Gastroesophageal sphincter (tissue), 4 donors: ENCODE measurements around the gene SIGLEC10. TPM values are rescaled to one million over a fixed set of nuclear protein-coding genes. Genes with fewer than 3 reads are reported as not detected.
"Not testable (repeated sequence)": the region's sequence is repeated elsewhere in the genome, so short reads cannot be mapped to it uniquely, and the experiment has no call there.

Experiments used
- ATAC-seq: fragments of 150-250 bp; one replicate; pipeline ENCODE4 v1.9.1; 2016; ENCODE audit warnings: mild to moderate bottlenecking, moderate library complexity
- H3K27ac ChIP-seq, 4 donors: fragments of 200-600 bp; sonication (generic) in 3 of 4; 1 replicate in 3 of 4; 2 replicates in 1 of 4; pipeline ENCODE4 v1.5.1; 2016 to 2019
- H3K27me3 ChIP-seq: fragments of 200-600 bp; sonication (generic); one replicate; pipeline ENCODE4 v1.5.1; 2019
- H3K36me3 ChIP-seq, 2 donors: fragments of 200-600 bp; sonication (generic); one replicate each; pipeline ENCODE4 v1.5.1; 2019; ENCODE audit warnings: control low read depth in 1 of 2
- H3K4me1 ChIP-seq, 3 donors: fragments of 200-600 bp; sonication (generic); 1 replicate in 2 of 3; 2 replicates in 1 of 3; pipeline ENCODE4 v1.5.1; 2016 to 2019; ENCODE audit warnings: control low read depth in 2 of 3
- H3K4me3 ChIP-seq, 2 donors: fragments of 200-600 bp; sonication (generic); one replicate each; pipeline ENCODE4 v1.5.1; 2019; ENCODE audit warnings: mild to moderate bottlenecking in 1 of 2, moderate library complexity in 1 of 2
- H3K9me3 ChIP-seq, 3 donors: fragments of 200-600 bp; sonication (generic); one replicate each; pipeline ENCODE4 v1.5.1; 2017 to 2019; ENCODE audit warnings: control low read depth in 2 of 3
- EP300 ChIP-seq: sonication (generic); formaldehyde crosslinking; IDR thresholded peaks from one replicate; pipeline ENCODE4 v1.6.1; 2017; ENCODE audit warnings: antibody characterized with exemption, mild to moderate bottlenecking
- POLR2A ChIP-seq, 2 donors: fragments of 450-650 bp; IDR thresholded peaks; one replicate each; pipeline ENCODE4 v1.6.1; 2017; ENCODE audit warnings: antibody characterized with exemption in 2 of 2, mild to moderate bottlenecking in 2 of 2, moderate library complexity in 1 of 2
- POLR2AphosphoS5 ChIP-seq: sonication (generic); formaldehyde crosslinking; IDR thresholded peaks from one replicate; pipeline ENCODE4 v1.6.1; 2017; ENCODE audit warnings: antibody characterized with exemption
- WGBS, 2 donors: methylation state at CpG; one replicate each; pipeline ENCODE4 v1.1.5; 2018; ENCODE audit warnings: low coverage in 1 of 2; 5-methylcytosine and 5-hydroxymethylcytosine counted together
- total RNA-seq, 4 donors: library from RNA; depleted of rRNA; stranded (reverse); fragments of >200 nt; gene quantifications; one replicate each; pipeline ENCODE4 v1.1.0, GENCODE V29; 2016
- TF ChIP-seq, protein P1 (sequence below), 4 experiments: fragments of 200-600 bp in 2 of 4; fragments of 450-650 bp in 2 of 4; sonication (generic) in 1 of 4; IDR thresholded peaks; one replicate each; pipeline ENCODE4 v1.5.1; 2017 to 2019; ENCODE audit warnings: antibody characterized with exemption in 4 of 4, mild to moderate bottlenecking in 2 of 4, moderate library complexity in 2 of 4

SIGLEC10 gene
- total RNA-seq, 4 donors from 2014 or later, result 1.1 to 6.9 (median 3.2) TPM

DNA sequence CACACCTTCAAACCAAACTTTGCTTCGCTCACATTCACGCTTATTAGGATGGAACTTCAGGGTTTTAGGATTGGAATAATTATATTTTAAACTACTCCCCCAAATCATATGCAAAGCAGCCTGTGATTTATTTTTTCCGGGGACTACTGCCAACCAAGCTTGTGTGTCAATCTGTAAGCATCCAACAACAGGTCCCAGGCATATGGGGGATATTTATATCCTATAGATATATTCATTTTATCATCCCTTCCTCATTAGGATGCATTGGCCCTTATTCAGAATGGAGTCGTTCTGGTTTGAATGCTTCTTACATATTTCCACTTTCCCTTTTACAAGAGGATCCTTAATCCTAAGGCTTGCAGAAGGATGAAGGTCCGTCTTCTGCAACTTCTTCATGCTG lies 18.2 kb downstream of the SIGLEC10 start:
- no peak overlapping the region for H3K4me3 ChIP-seq
- WGBS, 2 donors, result 89 to 97% methylated on average over 4 to 5 of the region's 5 CpGs
- H3K36me3 ChIP-seq, result no peaks in the 10 kb centered on the region
- ATAC-seq, result no peak
- H3K4me1 ChIP-seq, result peaks cover 0 to 7% (median 5%) of the 10 kb centered on the region in 3 donors
- peaks cover 0 to 18% (median 0%) of the 10 kb centered on the region in 3 donors for H3K9me3 ChIP-seq
- TF ChIP-seq, protein P1, sequence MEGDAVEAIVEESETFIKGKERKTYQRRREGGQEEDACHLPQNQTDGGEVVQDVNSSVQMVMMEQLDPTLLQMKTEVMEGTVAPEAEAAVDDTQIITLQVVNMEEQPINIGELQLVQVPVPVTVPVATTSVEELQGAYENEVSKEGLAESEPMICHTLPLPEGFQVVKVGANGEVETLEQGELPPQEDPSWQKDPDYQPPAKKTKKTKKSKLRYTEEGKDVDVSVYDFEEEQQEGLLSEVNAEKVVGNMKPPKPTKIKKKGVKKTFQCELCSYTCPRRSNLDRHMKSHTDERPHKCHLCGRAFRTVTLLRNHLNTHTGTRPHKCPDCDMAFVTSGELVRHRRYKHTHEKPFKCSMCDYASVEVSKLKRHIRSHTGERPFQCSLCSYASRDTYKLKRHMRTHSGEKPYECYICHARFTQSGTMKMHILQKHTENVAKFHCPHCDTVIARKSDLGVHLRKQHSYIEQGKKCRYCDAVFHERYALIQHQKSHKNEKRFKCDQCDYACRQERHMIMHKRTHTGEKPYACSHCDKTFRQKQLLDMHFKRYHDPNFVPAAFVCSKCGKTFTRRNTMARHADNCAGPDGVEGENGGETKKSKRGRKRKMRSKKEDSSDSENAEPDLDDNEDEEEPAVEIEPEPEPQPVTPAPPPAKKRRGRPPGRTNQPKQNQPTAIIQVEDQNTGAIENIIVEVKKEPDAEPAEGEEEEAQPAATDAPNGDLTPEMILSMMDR (IDR thresholded peaks at IDR 0.05), result no peak
- no peak for TF ChIP-seq POLR2A (IDR thresholded peaks at IDR 0.05)
- no peak for TF ChIP-seq EP300
- TF ChIP-seq POLR2AphosphoS5, result no peak
- peaks cover under 1% of the 10 kb centered on the region for H3K27me3 ChIP-seq
- no peak overlapping the region for H3K27ac ChIP-seq

GRCh38 chr19:51398096-51398704 lies 19.2 kb downstream of the SIGLEC10 start:
- WGBS, 2 donors, result 36 to 44% methylated on average over 6 to 7 of the region's 7 CpGs
- Histone ChIP-seq H3K36me3 (no peaks in the 10 kb centered on the region), H3K27me3 (no peaks in the 10 kb centered on the region), H3K9me3 (peaks cover 0 to 18% (median 0%) of the 10 kb centered on the region in 3 donors), H3K4me3 (no peak overlapping the region), H3K4me1 (peaks cover 0 to 13% (median 5%) of the 10 kb centered on the region in 3 donors), H3K27ac (no peak overlapping the region)
- TF ChIP-seq, protein P1 (IDR thresholded peaks at IDR 0.05), result peak in 2 of 4 experiments; percentile 39 to 48
- no peak for TF ChIP-seq EP300
- ATAC-seq, result no peak

DNA sequence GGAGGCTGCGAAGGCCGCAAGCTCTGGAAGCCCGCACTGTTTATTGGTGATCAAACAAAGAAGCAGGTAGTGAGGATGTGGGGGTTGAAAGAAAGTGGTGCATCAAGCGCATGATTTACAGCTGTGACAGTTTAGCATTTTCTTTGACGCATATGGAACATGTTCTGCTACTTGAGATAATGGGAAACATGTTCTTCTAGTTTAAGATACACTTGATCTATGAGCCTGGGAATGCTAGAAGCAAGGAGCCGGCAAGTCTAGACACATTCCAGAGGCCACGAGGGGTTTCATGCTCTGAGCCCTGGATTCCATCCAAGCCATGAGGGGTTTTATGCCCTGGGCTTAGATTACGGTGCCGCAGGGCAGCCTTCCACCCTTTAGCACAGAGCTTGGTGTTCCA lies 20.0 kb downstream of the SIGLEC10 start:
- Histone ChIP-seq H3K4me1 (peaks cover 0 to 13% (median 5%) of the 10 kb centered on the region in 3 donors), H3K9me3 (peaks cover 0 to 11% (median 0%) of the 10 kb centered on the region in 3 donors)
- H3K36me3 ChIP-seq, H3K4me3 ChIP-seq, H3K27me3 ChIP-seq, H3K27ac ChIP-seq, ATAC-seq: not testable (repeated sequence)
- 72 to 77% methylated on average over 9 of the region's 9 CpGs for WGBS, 2 donors

- Histone ChIP-seq H3K4me1 (peaks cover 0 to 13% (median 5%) of the 10 kb centered on the region in 3 donors), H3K36me3 (no peaks in the 10 kb centered on the region), H3K27ac (no peak overlapping the region), H3K9me3 (no peaks in the 10 kb centered on the region), H3K27me3 (no peaks in the 10 kb centered on the region), H3K4me3 (no peak overlapping the region)
- WGBS, 2 donors, result 81% methylated on average over 2 of the region's 2 CpGs; no CpG with 5 or more reads in 1 of the 2 donors
- TF ChIP-seq, protein P1 (IDR thresholded peaks at IDR 0.05), result no peak
- TF ChIP-seq EP300, result no peak
- no peak for TF ChIP-seq POLR2A (IDR thresholded peaks at IDR 0.05)
- TF ChIP-seq POLR2AphosphoS5, result no peak
- ATAC-seq, result no peak
These were observed 21.3 kb downstream of the SIGLEC10 start for GRCh38 chr19:51396175-51396574.

- Histone ChIP-seq H3K4me3 (peak overlapping the region; percentile 20 to 48), H3K27me3 (no peaks in the 10 kb centered on the region), H3K36me3 (no peaks in the 10 kb centered on the region), H3K4me1 (peaks cover 0 to 13% (median 5%) of the 10 kb centered on the region in 3 donors), H3K27ac (peak overlapping the region; percentile 16 to 83 (median 83)), H3K9me3 (no peaks in the 10 kb centered on the region)
- WGBS, 2 donors, result 3 to 7% methylated on average over 12 to 14 of the region's 45 CpGs
- ATAC-seq, result peak; percentile 99
- TF ChIP-seq POLR2AphosphoS5, result peak; percentile 61
- no peak for TF ChIP-seq POLR2A (IDR thresholded peaks at IDR 0.05)
These were observed 23.2 kb downstream of the SIGLEC10 start for GRCh38 chr19:51394050-51394836.

DNA sequence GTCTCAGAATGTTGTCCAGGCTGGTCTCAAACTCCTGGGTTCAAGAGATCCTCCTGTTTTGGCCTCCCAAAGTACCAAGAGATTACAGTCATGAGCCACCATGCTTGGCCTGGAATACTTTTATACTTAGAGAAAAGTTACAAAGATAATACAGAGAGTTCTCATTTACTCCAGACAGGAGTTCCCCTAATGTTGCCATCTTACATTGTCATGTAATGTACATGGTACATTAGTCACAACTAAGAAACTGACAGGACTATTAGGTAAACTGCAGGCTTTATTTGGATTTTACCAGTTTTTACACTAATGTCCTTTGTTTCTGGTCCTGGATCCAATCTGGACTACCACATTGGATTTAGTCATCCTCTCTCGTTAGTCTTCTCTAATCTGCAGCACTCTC lies 24.7 kb downstream of the SIGLEC10 start:
- WGBS, 2 donors, result 94 to 100% methylated on average over 1 of the region's 1 CpG
- no peak for ATAC-seq
- Histone ChIP-seq H3K4me3 (no peak overlapping the region), H3K9me3 (no peaks in the 10 kb centered on the region), H3K27me3 (no peaks in the 10 kb centered on the region), H3K4me1 (peaks cover 0 to 13% (median 5%) of the 10 kb centered on the region in 3 donors), H3K27ac (no peak overlapping the region), H3K36me3 (no peaks in the 10 kb centered on the region)
- TF ChIP-seq POLR2A (IDR thresholded peaks at IDR 0.05), result no peak
